Femur (tissue), 1 donor: Measurements from ENCODE around the gene TAS2R60.
"Not testable (repeated sequence)": the region's sequence is repeated elsewhere in the genome, so short reads cannot be mapped to it uniquely, and the experiment has no call there.

Experiments
- DNase-seq: peaks from one replicate; pipeline ENCODE4 v3.0.0-alpha.2; 2017

The TAS2R60 gene

GRCh38 chr7:143479055-143479766, 36.0 kb downstream of the TAS2R60 start:
- DNase-seq, result no peak

- DNase-seq, result no peak
These were observed 37.2 kb downstream of the TAS2R60 start for GRCh38 chr7:143480501-143480900.

- DNase-seq, result no peak
These were observed 40.9 kb downstream of the TAS2R60 start for GRCh38 chr7:143484119-143484518.

GRCh38 chr7:143485094-143485493, 41.8 kb downstream of the TAS2R60 start:
- no peak for DNase-seq

GRCh38 chr7:143485500-143485899, 42.2 kb downstream of the TAS2R60 start:
- DNase-seq, result no peak

- DNase-seq, result not testable (repeated sequence)
These were observed 43.0 kb downstream of the TAS2R60 start for GRCh38 chr7:143486266-143486665.

GRCh38 chr7:143487061-143487460, 43.8 kb downstream of the TAS2R60 start:
- no peak for DNase-seq

- peak; percentile 68 for DNase-seq
These were observed 44.3 kb downstream of the TAS2R60 start for GRCh38 chr7:143487566-143487965.

GRCh38 chr7:143490717-143491306, 47.6 kb downstream of the TAS2R60 start:
- DNase-seq, result no peak

- DNase-seq, result no peak
These were observed 48.8 kb downstream of the TAS2R60 start for GRCh38 chr7:143492043-143492471.

GRCh38 chr7:143492799-143493739, 49.8 kb downstream of the TAS2R60 start:
- no peak for DNase-seq

GRCh38 chr7:143493751-143494150, 50.5 kb downstream of the TAS2R60 start:
- no peak for DNase-seq
